Measurements from ENCODE around the gene MB.

DNA sequence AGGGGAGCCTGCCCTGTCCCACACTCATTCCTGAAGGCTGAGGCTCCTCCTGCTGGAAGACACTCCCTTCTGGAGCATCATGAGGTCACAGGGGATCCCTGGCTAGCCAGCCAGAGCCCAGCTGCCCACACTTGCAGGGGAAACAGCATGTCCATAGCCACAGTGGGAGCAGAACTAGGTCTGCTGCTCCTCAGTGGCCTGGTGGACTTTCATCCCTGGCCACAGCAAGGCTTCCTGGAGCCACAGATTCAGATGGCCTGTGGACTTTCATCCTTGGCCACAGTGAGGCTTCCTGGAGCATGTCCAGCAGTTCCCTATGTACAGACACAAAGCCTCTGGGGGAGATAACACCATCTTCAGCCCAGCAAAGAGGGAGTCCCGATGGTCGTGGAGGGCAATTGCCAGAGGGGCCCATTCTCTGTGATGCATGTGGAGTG, 25.2 kb upstream of the MB start:
- TF ChIP-seq POLR2AphosphoS5 (IDR thresholded peaks at IDR 0.05; ENCODE audit: low read depth, low read length) (no peak), TAF1 (IDR thresholded peaks at IDR 0.05; ENCODE audit: borderline replicate concordance, insufficient read depth, low read length) (no peak)
- TF ChIP-seq, protein P1, sequence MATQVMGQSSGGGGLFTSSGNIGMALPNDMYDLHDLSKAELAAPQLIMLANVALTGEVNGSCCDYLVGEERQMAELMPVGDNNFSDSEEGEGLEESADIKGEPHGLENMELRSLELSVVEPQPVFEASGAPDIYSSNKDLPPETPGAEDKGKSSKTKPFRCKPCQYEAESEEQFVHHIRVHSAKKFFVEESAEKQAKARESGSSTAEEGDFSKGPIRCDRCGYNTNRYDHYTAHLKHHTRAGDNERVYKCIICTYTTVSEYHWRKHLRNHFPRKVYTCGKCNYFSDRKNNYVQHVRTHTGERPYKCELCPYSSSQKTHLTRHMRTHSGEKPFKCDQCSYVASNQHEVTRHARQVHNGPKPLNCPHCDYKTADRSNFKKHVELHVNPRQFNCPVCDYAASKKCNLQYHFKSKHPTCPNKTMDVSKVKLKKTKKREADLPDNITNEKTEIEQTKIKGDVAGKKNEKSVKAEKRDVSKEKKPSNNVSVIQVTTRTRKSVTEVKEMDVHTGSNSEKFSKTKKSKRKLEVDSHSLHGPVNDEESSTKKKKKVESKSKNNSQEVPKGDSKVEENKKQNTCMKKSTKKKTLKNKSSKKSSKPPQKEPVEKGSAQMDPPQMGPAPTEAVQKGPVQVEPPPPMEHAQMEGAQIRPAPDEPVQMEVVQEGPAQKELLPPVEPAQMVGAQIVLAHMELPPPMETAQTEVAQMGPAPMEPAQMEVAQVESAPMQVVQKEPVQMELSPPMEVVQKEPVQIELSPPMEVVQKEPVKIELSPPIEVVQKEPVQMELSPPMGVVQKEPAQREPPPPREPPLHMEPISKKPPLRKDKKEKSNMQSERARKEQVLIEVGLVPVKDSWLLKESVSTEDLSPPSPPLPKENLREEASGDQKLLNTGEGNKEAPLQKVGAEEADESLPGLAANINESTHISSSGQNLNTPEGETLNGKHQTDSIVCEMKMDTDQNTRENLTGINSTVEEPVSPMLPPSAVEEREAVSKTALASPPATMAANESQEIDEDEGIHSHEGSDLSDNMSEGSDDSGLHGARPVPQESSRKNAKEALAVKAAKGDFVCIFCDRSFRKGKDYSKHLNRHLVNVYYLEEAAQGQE (IDR thresholded peaks at IDR 0.05; ENCODE audit: insufficient read depth in 1 of 2, low read depth in 2 of 2, low read length in 2 of 2) = no peak
